Activated naive CD4-positive, alpha-beta T cell treated with anti-CD3 and anti-CD28 coated beads for 36 hours (primary cell): ENCODE data around the gene MCRIP2. TPM values are rescaled to one million over a fixed set of nuclear protein-coding genes. Genes with fewer than 3 reads are reported as not detected.
A peak's percentile ranks its signal among the peaks of the same experiment; 100 is the strongest.

ENCODE experiments used
- CTCF ChIA-PET: fragments of 350-600 bp; sonication (Branson Sonifier 250); formaldehyde crosslinking; loops from one replicate; lab custom pipeline; 2021; ENCODE audit warnings: antibody characterized with exemption; lab: Charles Lee
- DNase-seq: peaks from one replicate; pipeline ENCODE4 v3.0.0-alpha.2; 2020
- H3K27ac Mint-ChIP-seq: one replicate; pipeline ENCODE4 v1.8.0; 2021; ENCODE audit warnings: mild to moderate bottlenecking, mixed read lengths
- H3K27me3 Mint-ChIP-seq: one replicate; pipeline ENCODE4 v1.8.0; 2021; ENCODE audit warnings: low read depth, mixed read lengths
- H3K36me3 Mint-ChIP-seq: one replicate; pipeline ENCODE4 v1.8.0; 2021; ENCODE audit warnings: low read depth, mixed read lengths
- H3K4me1 Mint-ChIP-seq: one replicate; pipeline ENCODE4 v1.8.0; 2021; ENCODE audit warnings: low read depth, mixed read lengths
- H3K4me3 Mint-ChIP-seq: one replicate; pipeline ENCODE4 v1.8.0; 2021; ENCODE audit warnings: mild to moderate bottlenecking, moderate library complexity, mixed read lengths
- H3K9me3 Mint-ChIP-seq: one replicate; pipeline ENCODE4 v1.8.0; 2021; ENCODE audit warnings: mixed read lengths
- intact Hi-C: fragments of 100-400 bp; cut with micrococcal nuclease; formaldehyde crosslinking; loops from one replicate; pipeline ENCODE4 v1.15.1; 2023
- total RNA-seq, 2 experiments: library from RNA; stranded (reverse); gene quantifications; one replicate each; pipeline ENCODE4 v1.2.3, GENCODE V29; 2021

Gene MCRIP2
- total RNA-seq, 2 experiments from 2014 or later = 31.5 to 35.2 TPM

- peaks cover 18% of the 10 kb centered on the region for H3K4me1 Mint-ChIP-seq
- H3K27me3 Mint-ChIP-seq = peaks cover 3% of the 10 kb centered on the region
- intact Hi-C loops = no loop called here
- H3K36me3 Mint-ChIP-seq = peaks cover 14% of the 10 kb centered on the region
- CTCF ChIA-PET = no interaction called here
- H3K4me3 Mint-ChIP-seq = no peak overlapping the region
- DNase-seq = no peak
- H3K27ac Mint-ChIP-seq = no peak overlapping the region
- no peaks in the 10 kb centered on the region for H3K9me3 Mint-ChIP-seq
Measured at GRCh38 chr16:671353-672131, 29.9 kb downstream of the MCRIP2 start.

DNA sequence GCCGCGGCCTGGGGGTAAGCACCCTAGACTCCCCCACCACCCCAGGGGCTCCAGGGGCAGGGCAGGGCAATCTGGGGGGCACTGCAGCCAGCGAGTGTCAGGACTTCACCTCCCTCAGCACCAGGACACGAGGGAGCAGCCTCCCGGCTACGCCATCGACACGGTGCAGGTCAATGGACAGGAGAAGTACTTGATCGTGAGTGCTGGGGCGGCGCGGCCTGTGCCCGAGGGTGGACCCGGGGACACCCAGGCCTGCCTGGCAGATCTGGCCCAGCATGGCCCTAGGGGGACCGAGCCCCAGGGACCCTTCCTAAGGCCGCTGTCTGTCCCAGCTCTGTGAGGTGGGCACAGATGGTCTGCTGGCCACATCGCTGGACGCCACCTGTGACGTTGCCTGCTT is 30.7 kb downstream of the MCRIP2 start:
- Mint-ChIP-seq H3K27me3 (peaks cover 3% of the 10 kb centered on the region), H3K4me3 (no peak overlapping the region), H3K4me1 (peaks cover 24% of the 10 kb centered on the region), H3K36me3 (peaks cover 14% of the 10 kb centered on the region), H3K27ac (no peak overlapping the region), H3K9me3 (no peaks in the 10 kb centered on the region)
- CTCF ChIA-PET = interaction anchor here (1.1 kb wide), 1 partner anchor 116 kb away, joined by 3 read pairs; the partner anchor contains the start of genes CHTF18 and RPUSD1
- intact Hi-C loops = no loop called here
- no peak for DNase-seq

DNA sequence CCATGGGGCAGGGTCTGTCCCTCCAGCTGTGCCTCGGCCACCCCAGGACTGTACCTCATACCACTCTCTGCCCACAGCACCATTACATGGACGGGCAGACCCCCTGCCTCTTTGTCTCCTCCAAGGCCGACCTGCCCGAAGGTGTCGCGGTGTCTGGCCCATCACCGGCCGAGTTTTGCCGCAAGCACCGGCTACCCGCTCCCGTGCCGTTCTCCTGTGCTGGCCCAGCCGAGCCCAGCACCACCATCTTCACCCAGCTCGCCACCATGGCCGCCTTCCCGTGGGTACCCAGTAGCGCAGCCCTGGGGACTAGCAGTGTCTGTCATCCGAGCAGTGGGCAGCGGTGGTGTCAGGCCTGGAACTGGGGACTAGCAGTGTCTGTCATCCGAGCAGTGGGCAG is 31.2 kb downstream of the MCRIP2 start:
- Mint-ChIP-seq H3K36me3 (peaks cover 14% of the 10 kb centered on the region), H3K4me1 (peaks cover 20% of the 10 kb centered on the region), H3K4me3 (no peak overlapping the region), H3K27ac (no peak overlapping the region), H3K27me3 (peaks cover 3% of the 10 kb centered on the region), H3K9me3 (no peaks in the 10 kb centered on the region)
- CTCF ChIA-PET = interaction anchor here (1.1 kb wide), 1 partner anchor 116 kb away, joined by 3 read pairs; the partner anchor contains the start of genes CHTF18 and RPUSD1
- no peak for DNase-seq
- intact Hi-C loops = no loop called here

GRCh38 chr16:673399-673991 is 31.9 kb downstream of the MCRIP2 start:
- H3K4me1 Mint-ChIP-seq = peaks cover 20% of the 10 kb centered on the region
- peaks cover 12% of the 10 kb centered on the region for H3K36me3 Mint-ChIP-seq
- no peak for DNase-seq
- intact Hi-C loops = no loop called here
- CTCF ChIA-PET = interaction anchor here (1.1 kb wide), 1 partner anchor 115 kb away, joined by 3 read pairs; the partner anchor contains the start of genes CHTF18 and RPUSD1
- no peaks in the 10 kb centered on the region for H3K9me3 Mint-ChIP-seq
- H3K27ac Mint-ChIP-seq = no peak overlapping the region
- no peak overlapping the region for H3K4me3 Mint-ChIP-seq
- peaks cover 3% of the 10 kb centered on the region for H3K27me3 Mint-ChIP-seq

DNA sequence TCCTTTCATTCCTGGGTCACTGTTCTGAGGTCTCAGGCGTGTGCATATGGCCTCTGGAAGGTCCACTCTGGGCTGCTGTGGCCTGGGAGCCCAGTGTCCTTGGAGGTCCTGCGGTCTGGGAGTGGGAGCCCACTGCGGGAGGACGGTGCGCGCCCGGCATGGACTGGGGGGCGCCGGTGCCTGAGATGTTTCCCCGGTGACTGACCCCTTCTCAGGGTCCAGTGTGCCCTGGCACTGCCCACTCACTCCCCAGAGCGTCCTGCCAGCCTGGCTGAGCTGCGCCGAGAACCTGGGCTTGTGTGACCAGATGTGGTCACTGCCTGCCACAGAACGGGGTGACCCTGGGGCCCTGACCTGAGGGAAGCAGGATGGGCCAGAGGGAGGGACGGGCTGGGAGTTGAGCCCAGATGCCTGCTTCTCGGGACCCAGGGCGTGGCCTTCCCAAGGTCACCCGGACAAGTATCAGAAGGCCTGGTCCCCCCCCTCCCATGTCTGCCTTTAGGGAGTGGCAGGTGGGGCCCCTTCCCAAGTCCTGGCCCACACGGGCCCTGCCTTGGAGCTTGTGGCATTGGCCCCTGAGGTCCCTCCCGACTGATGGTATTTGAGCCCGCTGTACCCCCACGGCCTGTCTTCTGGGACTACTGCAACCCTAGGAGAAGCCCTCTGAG is 32.7 kb downstream of the MCRIP2 start:
- H3K9me3 Mint-ChIP-seq = no peaks in the 10 kb centered on the region
- intact Hi-C loops = no loop called here
- no peak overlapping the region for H3K27ac Mint-ChIP-seq
- CTCF ChIA-PET = no interaction called here
- peaks cover 3% of the 10 kb centered on the region for H3K27me3 Mint-ChIP-seq
- no peak overlapping the region for H3K4me3 Mint-ChIP-seq
- no peak for DNase-seq
- peaks cover 12% of the 10 kb centered on the region for H3K36me3 Mint-ChIP-seq
- peaks cover 16% of the 10 kb centered on the region for H3K4me1 Mint-ChIP-seq

- H3K36me3 Mint-ChIP-seq = peaks cover 8% of the 10 kb centered on the region
- H3K4me1 Mint-ChIP-seq = peaks cover 13% of the 10 kb centered on the region
- CTCF ChIA-PET = interaction anchor here (1.5 to 1.6 kb wide), 2 partner anchors 14 to 26 kb away, joined by 3 to 4 read pairs; partner anchors contain the start of gene WDR90
- no peak within 1 kb of the TSS for H3K27ac Mint-ChIP-seq
- peak within 1 kb of the TSS; percentile 18 for H3K4me3 Mint-ChIP-seq
- no peak for DNase-seq
- H3K9me3 Mint-ChIP-seq = no peaks in the 10 kb centered on the region
- H3K27me3 Mint-ChIP-seq = peaks cover 3% of the 10 kb centered on the region
- intact Hi-C loops = no loop called here
Measured at GRCh38 chr16:674968-675883, 33.6 kb downstream of the MCRIP2 start, which contains the start of gene RHBDL1. RHBDL1 (plus strand) TSS chr16:675671; CDS start chr16:675791, 120 bp downstream.

DNA sequence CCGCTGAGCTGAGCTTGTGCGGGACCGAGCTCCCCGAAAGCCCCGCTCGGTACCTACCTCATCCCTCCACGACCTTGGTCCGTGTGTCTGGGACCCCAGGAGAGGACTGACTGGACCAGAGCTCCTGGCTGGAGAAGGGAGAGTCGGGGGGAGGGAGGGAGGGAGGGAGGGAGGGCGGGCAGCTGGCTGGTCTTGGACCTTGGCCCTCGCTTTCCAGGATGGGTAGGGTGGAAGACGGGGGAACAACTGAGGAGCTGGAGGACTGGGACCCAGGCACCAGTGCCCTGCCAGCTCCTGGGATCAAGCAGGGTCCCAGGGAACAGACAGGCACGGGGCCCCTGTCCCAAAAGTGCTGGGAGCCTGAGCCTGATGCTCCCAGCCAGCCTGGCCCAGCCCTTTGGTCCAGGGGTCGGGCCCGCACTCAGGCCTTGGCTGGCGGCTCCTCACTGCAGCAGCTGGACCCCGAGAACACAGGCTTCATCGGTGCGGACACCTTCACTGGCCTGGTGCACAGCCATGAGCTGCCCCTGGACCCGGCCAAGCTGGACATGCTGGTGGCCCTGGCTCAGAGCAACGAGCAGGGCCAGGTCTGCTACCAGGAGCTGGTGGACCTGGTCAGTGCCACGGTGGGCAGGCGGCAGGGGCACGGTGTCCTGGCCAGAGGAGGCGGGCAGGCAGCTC is 34.4 kb downstream of the MCRIP2 start:
- CTCF ChIA-PET = interaction anchor here (1.0 to 1.6 kb wide), 3 partner anchors 8 to 26 kb away, joined by 3 to 4 read pairs (median 3); partner anchors contain the start of genes RHOT2 and WDR90
- peaks cover 14% of the 10 kb centered on the region for H3K4me1 Mint-ChIP-seq
- intact Hi-C loops = no loop called here
- no peak for DNase-seq
- H3K27me3 Mint-ChIP-seq = peaks cover 3% of the 10 kb centered on the region
- H3K4me3 Mint-ChIP-seq = no peak overlapping the region
- H3K27ac Mint-ChIP-seq = no peak overlapping the region
- H3K9me3 Mint-ChIP-seq = no peaks in the 10 kb centered on the region
- peaks cover 6% of the 10 kb centered on the region for H3K36me3 Mint-ChIP-seq

GRCh38 chr16:676565-676902 is 34.9 kb downstream of the MCRIP2 start:
- Mint-ChIP-seq H3K4me1 (peaks cover 19% of the 10 kb centered on the region), H3K9me3 (no peaks in the 10 kb centered on the region), H3K36me3 (peaks cover 6% of the 10 kb centered on the region), H3K27me3 (peaks cover 3% of the 10 kb centered on the region), H3K4me3 (no peak overlapping the region), H3K27ac (no peak overlapping the region)
- CTCF ChIA-PET = interaction anchor here (1.0 to 1.6 kb wide), 3 partner anchors 9 to 27 kb away, joined by 3 to 4 read pairs (median 3); partner anchors contain the start of genes RHOT2 and WDR90
- DNase-seq = no peak
- intact Hi-C loops = no loop called here

- H3K27ac Mint-ChIP-seq = no peak overlapping the region
- H3K36me3 Mint-ChIP-seq = peaks cover 7% of the 10 kb centered on the region
- DNase-seq = no peak
- H3K27me3 Mint-ChIP-seq = peaks cover 3% of the 10 kb centered on the region
- CTCF ChIA-PET = interaction anchor here (1.0 to 1.6 kb wide), 2 partner anchors 9 to 12 kb away, joined by 3 to 4 read pairs; partner anchors contain the start of gene RHOT2
- H3K4me3 Mint-ChIP-seq = no peak overlapping the region
- no peaks in the 10 kb centered on the region for H3K9me3 Mint-ChIP-seq
- peaks cover 23% of the 10 kb centered on the region for H3K4me1 Mint-ChIP-seq
- intact Hi-C loops = no loop called here
Measured at GRCh38 chr16:676913-677312, 35.3 kb downstream of the MCRIP2 start.

DNA sequence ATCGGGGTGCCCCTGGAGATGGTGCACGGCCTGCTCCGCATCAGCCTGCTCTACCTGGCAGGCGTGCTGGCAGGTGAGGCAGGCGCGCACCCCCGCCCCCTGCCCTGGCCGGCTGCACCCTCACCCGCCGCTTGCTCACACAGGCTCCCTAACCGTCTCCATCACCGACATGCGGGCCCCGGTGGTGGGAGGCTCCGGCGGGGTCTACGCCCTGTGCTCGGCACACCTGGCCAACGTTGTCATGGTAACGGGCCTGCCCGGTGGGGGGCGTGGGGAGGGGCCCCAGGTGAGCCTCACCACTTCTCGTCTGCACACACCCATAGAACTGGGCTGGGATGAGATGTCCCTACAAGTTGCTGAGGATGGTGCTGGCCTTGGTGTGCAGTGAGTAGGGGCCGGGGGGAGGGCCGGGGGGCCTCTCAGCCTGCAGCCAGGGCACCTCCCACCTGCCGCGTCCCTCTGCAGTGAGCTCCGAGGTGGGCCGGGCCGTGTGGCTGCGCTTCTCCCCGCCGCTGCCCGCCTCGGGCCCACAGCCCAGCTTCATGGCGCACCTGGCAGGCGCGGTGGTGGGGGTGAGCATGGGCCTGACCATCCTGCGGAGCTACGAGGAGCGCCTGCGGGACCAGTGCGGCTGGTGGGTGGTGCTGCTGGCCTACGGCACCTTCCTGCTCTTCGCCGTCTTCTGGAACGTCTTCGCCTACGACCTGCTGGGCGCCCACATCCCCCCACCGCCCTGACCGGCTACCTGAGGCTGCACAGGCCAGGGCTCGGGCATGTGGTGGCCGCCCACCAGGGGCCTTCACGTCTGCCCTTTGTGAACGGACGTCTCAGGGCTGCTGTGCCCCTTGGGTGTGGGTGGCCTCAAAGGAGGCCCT is 35.9 kb downstream of the MCRIP2 start:
- DNase-seq = no peak
- Mint-ChIP-seq H3K27ac (no peak overlapping the region), H3K9me3 (no peaks in the 10 kb centered on the region), H3K36me3 (peaks cover 11% of the 10 kb centered on the region), H3K4me1 (peaks cover 29% of the 10 kb centered on the region), H3K4me3 (no peak overlapping the region), H3K27me3 (peaks cover 3% of the 10 kb centered on the region)
- intact Hi-C loops = no loop called here
- CTCF ChIA-PET = interaction anchor here (1.6 kb wide), 1 partner anchor 12 kb away, joined by 4 read pairs; no protein-coding TSS in a partner anchor
